Measurements from ENCODE around the gene VIPR2. TPM values are rescaled to one million over a fixed set of nuclear protein-coding genes. Genes with fewer than 3 reads are reported as not detected.

The VIPR2 gene
- polyA plus RNA-seq, 1 donor from 2014 or later: 0.51 TPM

GRCh38 chr7:159014297-159015062, 130.2 kb downstream of the VIPR2 start (continued):
- TF ChIP-seq SMC3 (conservative IDR thresholded peaks at IDR 0.05; ENCODE audit: poor library complexity) (no peak), EP300 (conservative IDR thresholded peaks at IDR 0.05; ENCODE audit: poor library complexity, severe bottlenecking) (no peak), POLR2AphosphoS5 (IDR thresholded peaks at IDR 0.05) (no peak), RAD21 (conservative IDR thresholded peaks at IDR 0.05) (no peak)

GRCh38 chr7:159013825-159014289, 130.8 kb downstream of the VIPR2 start:
- no peaks in the 10 kb centered on the region for H3K36me3 ChIP-seq (ENCODE audit: insufficient read depth, low read length)
- H2AFZ ChIP-seq (ENCODE audit: low read depth, low read length): no peak overlapping the region
- TF ChIP-seq EZH2 (IDR thresholded peaks at IDR 0.05; ENCODE audit: borderline replicate concordance, insufficient read depth, low read length, poor library complexity, severe bottlenecking) (no peak), MXI1 (conservative IDR thresholded peaks at IDR 0.05; ENCODE audit: poor library complexity, severe bottlenecking) (no peak), EP300 (conservative IDR thresholded peaks at IDR 0.05; ENCODE audit: poor library complexity, severe bottlenecking) (no peak), TAF1 (IDR thresholded peaks at IDR 0.05; ENCODE audit: low read depth) (no peak), RAD21 (conservative IDR thresholded peaks at IDR 0.05) (no peak), POLR2AphosphoS5 (IDR thresholded peaks at IDR 0.05) (no peak), SMC3 (conservative IDR thresholded peaks at IDR 0.05; ENCODE audit: poor library complexity) (no peak), CTCF (IDR thresholded peaks at IDR 0.05; ENCODE audit: poor library complexity, severe bottlenecking) (no peak), REST (IDR thresholded peaks at IDR 0.05; ENCODE audit: borderline replicate concordance) (no peak)
- no peak overlapping the region for H3K27ac ChIP-seq (ENCODE audit: low read length)
- no peaks in the 10 kb centered on the region for H4K20me1 ChIP-seq (ENCODE audit: insufficient read depth)
- no peaks in the 10 kb centered on the region for H3K9me2 ChIP-seq (ENCODE audit: insufficient read depth, low read length)
- H3K4me2 ChIP-seq (ENCODE audit: low read length): no peak overlapping the region
- no peaks in the 10 kb centered on the region for H3K27me3 ChIP-seq (ENCODE audit: insufficient read depth, low read depth, low read length)
- no peaks in the 10 kb centered on the region for H3K9me3 ChIP-seq (ENCODE audit: low read length)
- H3K4me3 ChIP-seq (ENCODE audit: low read length): no peak overlapping the region
- H3F3A ChIP-seq (ENCODE audit: insufficient read depth, low read length, poor library complexity, severe bottlenecking): no peaks in the 10 kb centered on the region
- H3K79me2 ChIP-seq (replicated peaks; ENCODE audit: insufficient read depth, low read length): no peaks in the 10 kb centered on the region
- no peak overlapping the region for H3K9ac ChIP-seq (ENCODE audit: low read length)

- H3K9me2 ChIP-seq (ENCODE audit: insufficient read depth, low read length): no peaks in the 10 kb centered on the region
- no peak overlapping the region for H3K4me2 ChIP-seq (ENCODE audit: low read length)
- H4K20me1 ChIP-seq (ENCODE audit: insufficient read depth): no peaks in the 10 kb centered on the region
- H2AFZ ChIP-seq (ENCODE audit: low read depth, low read length): no peak overlapping the region
- H3K27ac ChIP-seq (ENCODE audit: low read length): no peak overlapping the region
- no peak overlapping the region for H3K9ac ChIP-seq (ENCODE audit: low read length)
- H3K4me3 ChIP-seq (ENCODE audit: low read length): no peak overlapping the region
- H3K79me2 ChIP-seq (replicated peaks; ENCODE audit: insufficient read depth, low read length): no peaks in the 10 kb centered on the region
- H3K27me3 ChIP-seq (ENCODE audit: insufficient read depth, low read depth, low read length): no peaks in the 10 kb centered on the region
- no peaks in the 10 kb centered on the region for H3K36me3 ChIP-seq (ENCODE audit: insufficient read depth, low read length)
- TF ChIP-seq POLR2AphosphoS5 (IDR thresholded peaks at IDR 0.05) (no peak), CTCF (IDR thresholded peaks at IDR 0.05; ENCODE audit: poor library complexity, severe bottlenecking) (no peak), TAF1 (IDR thresholded peaks at IDR 0.05; ENCODE audit: low read depth) (no peak), RAD21 (conservative IDR thresholded peaks at IDR 0.05) (no peak), EP300 (conservative IDR thresholded peaks at IDR 0.05; ENCODE audit: poor library complexity, severe bottlenecking) (no peak), EZH2 (IDR thresholded peaks at IDR 0.05; ENCODE audit: borderline replicate concordance, insufficient read depth, low read length, poor library complexity, severe bottlenecking) (no peak), REST (IDR thresholded peaks at IDR 0.05; ENCODE audit: borderline replicate concordance) (no peak), SMC3 (conservative IDR thresholded peaks at IDR 0.05; ENCODE audit: poor library complexity) (no peak), MXI1 (conservative IDR thresholded peaks at IDR 0.05; ENCODE audit: poor library complexity, severe bottlenecking) (no peak)
- no peaks in the 10 kb centered on the region for H3K9me3 ChIP-seq (ENCODE audit: low read length)
- no peaks in the 10 kb centered on the region for H3F3A ChIP-seq (ENCODE audit: insufficient read depth, low read length, poor library complexity, severe bottlenecking)
These were observed 131.4 kb downstream of the VIPR2 start for GRCh38 chr7:159013181-159013690.

Data from neural cell (in vitro differentiated cells).